ENCODE data around the gene RHOT2.

Gene RHOT2

GRCh38 chr16:670485-671352, 2.8 kb downstream of the RHOT2 start:
- no peak overlapping the region for H3K4me3 ChIP-seq (ENCODE audit: insufficient read depth, low read depth, low read length)
- 94 to 96% methylated on average over 52 of the region's 52 CpGs for WGBS, 2 experiments
- H3K27ac ChIP-seq (ENCODE audit: insufficient read depth, low read depth, low read length, poor library complexity, severe bottlenecking): no peak overlapping the region
- peaks cover 13% of the 10 kb centered on the region for H3K4me1 ChIP-seq (ENCODE audit: control insufficient read depth, insufficient read depth, low read length)
- no peaks in the 10 kb centered on the region for H3K9me3 ChIP-seq (ENCODE audit: control insufficient read depth, low read length)
- H3K27me3 ChIP-seq (ENCODE audit: control insufficient read depth, insufficient read depth, low read length, poor library complexity, severe bottlenecking): peaks cover 7% of the 10 kb centered on the region
- peaks cover 34% of the 10 kb centered on the region for H3K36me3 ChIP-seq (ENCODE audit: control insufficient read depth, insufficient read depth, low read length)

- 96% methylated on average over 40 of the region's 40 CpGs for WGBS, 2 experiments
- Histone ChIP-seq H3K36me3 (ENCODE audit: control insufficient read depth, insufficient read depth, low read length) (peaks cover 34% of the 10 kb centered on the region), H3K9me3 (ENCODE audit: control insufficient read depth, low read length) (no peaks in the 10 kb centered on the region), H3K4me1 (ENCODE audit: control insufficient read depth, insufficient read depth, low read length) (peaks cover 13% of the 10 kb centered on the region), H3K4me3 (ENCODE audit: insufficient read depth, low read depth, low read length) (no peak overlapping the region), H3K27me3 (ENCODE audit: control insufficient read depth, insufficient read depth, low read length, poor library complexity, severe bottlenecking) (peaks cover 12% of the 10 kb centered on the region), H3K27ac (ENCODE audit: insufficient read depth, low read depth, low read length, poor library complexity, severe bottlenecking) (no peak overlapping the region)
Measured at GRCh38 chr16:671353-672131, 3.6 kb downstream of the RHOT2 start.

GRCh38 chr16:672371-672770, 4.4 kb downstream of the RHOT2 start:
- Histone ChIP-seq H3K27me3 (ENCODE audit: control insufficient read depth, insufficient read depth, low read length, poor library complexity, severe bottlenecking) (peaks cover 12% of the 10 kb centered on the region), H3K4me1 (ENCODE audit: control insufficient read depth, insufficient read depth, low read length) (peaks cover 13% of the 10 kb centered on the region), H3K27ac (ENCODE audit: insufficient read depth, low read depth, low read length, poor library complexity, severe bottlenecking) (no peak overlapping the region), H3K9me3 (ENCODE audit: control insufficient read depth, low read length) (no peaks in the 10 kb centered on the region), H3K36me3 (ENCODE audit: control insufficient read depth, insufficient read depth, low read length) (peaks cover 34% of the 10 kb centered on the region), H3K4me3 (ENCODE audit: insufficient read depth, low read depth, low read length) (no peak overlapping the region)
- 96 to 97% methylated on average over 19 of the region's 19 CpGs for WGBS, 2 experiments

- H3K27me3 ChIP-seq (ENCODE audit: control insufficient read depth, insufficient read depth, low read length, poor library complexity, severe bottlenecking): peaks cover 12% of the 10 kb centered on the region
- H3K9me3 ChIP-seq (ENCODE audit: control insufficient read depth, low read length): no peaks in the 10 kb centered on the region
- 94 to 96% methylated on average over 21 of the region's 21 CpGs for WGBS, 2 experiments
- peaks cover 34% of the 10 kb centered on the region for H3K36me3 ChIP-seq (ENCODE audit: control insufficient read depth, insufficient read depth, low read length)
- H3K4me3 ChIP-seq (ENCODE audit: insufficient read depth, low read depth, low read length): no peak overlapping the region
- no peak overlapping the region for H3K27ac ChIP-seq (ENCODE audit: insufficient read depth, low read depth, low read length, poor library complexity, severe bottlenecking)
- peaks cover 13% of the 10 kb centered on the region for H3K4me1 ChIP-seq (ENCODE audit: control insufficient read depth, insufficient read depth, low read length)
Measured at GRCh38 chr16:672851-673250, 4.9 kb downstream of the RHOT2 start.

DNA sequence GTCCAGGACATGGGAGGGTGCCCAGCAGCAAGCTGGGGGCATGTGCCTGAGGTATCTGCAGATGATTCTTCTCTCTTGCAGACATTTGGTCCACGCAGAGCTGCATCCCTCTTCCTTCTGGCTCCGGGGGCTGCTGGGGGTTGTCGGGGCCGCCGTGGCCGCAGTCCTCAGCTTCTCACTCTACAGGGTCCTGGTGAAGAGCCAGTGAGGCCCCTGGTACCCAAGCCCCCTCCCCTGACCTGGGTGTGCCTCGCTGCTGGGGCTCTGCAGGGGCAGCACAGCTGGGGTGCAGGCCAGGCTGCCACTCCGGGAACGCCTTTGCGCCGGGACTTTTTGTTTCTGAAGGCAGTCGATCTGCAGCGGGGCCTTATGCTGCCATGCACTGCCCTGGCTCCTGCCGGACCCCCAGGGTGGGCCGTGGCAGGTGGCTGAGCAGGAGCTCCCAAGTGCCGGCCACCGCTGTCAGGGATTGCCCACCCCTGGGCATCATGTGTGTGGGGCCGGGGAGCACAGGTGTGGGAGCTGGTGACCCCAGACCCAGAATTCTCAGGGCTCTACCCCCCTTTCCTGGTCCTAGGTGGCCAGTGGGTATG, 5.6 kb downstream of the RHOT2 start:
- 95% methylated on average over 18 of the region's 18 CpGs for WGBS, 2 experiments
- Histone ChIP-seq H3K36me3 (ENCODE audit: control insufficient read depth, insufficient read depth, low read length) (peaks cover 34% of the 10 kb centered on the region), H3K27me3 (ENCODE audit: control insufficient read depth, insufficient read depth, low read length, poor library complexity, severe bottlenecking) (peaks cover 12% of the 10 kb centered on the region), H3K27ac (ENCODE audit: insufficient read depth, low read depth, low read length, poor library complexity, severe bottlenecking) (no peak overlapping the region), H3K4me1 (ENCODE audit: control insufficient read depth, insufficient read depth, low read length) (peaks cover 13% of the 10 kb centered on the region), H3K9me3 (ENCODE audit: control insufficient read depth, low read length) (no peaks in the 10 kb centered on the region), H3K4me3 (ENCODE audit: insufficient read depth, low read depth, low read length) (no peak overlapping the region)

DNA sequence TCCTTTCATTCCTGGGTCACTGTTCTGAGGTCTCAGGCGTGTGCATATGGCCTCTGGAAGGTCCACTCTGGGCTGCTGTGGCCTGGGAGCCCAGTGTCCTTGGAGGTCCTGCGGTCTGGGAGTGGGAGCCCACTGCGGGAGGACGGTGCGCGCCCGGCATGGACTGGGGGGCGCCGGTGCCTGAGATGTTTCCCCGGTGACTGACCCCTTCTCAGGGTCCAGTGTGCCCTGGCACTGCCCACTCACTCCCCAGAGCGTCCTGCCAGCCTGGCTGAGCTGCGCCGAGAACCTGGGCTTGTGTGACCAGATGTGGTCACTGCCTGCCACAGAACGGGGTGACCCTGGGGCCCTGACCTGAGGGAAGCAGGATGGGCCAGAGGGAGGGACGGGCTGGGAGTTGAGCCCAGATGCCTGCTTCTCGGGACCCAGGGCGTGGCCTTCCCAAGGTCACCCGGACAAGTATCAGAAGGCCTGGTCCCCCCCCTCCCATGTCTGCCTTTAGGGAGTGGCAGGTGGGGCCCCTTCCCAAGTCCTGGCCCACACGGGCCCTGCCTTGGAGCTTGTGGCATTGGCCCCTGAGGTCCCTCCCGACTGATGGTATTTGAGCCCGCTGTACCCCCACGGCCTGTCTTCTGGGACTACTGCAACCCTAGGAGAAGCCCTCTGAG, 6.4 kb downstream of the RHOT2 start:
- Histone ChIP-seq H3K9me3 (ENCODE audit: control insufficient read depth, low read length) (no peaks in the 10 kb centered on the region), H3K27ac (ENCODE audit: insufficient read depth, low read depth, low read length, poor library complexity, severe bottlenecking) (no peak overlapping the region), H3K4me3 (ENCODE audit: insufficient read depth, low read depth, low read length) (no peak overlapping the region), H3K27me3 (ENCODE audit: control insufficient read depth, insufficient read depth, low read length, poor library complexity, severe bottlenecking) (peaks cover 12% of the 10 kb centered on the region), H3K36me3 (ENCODE audit: control insufficient read depth, insufficient read depth, low read length) (peaks cover 34% of the 10 kb centered on the region), H3K4me1 (ENCODE audit: control insufficient read depth, insufficient read depth, low read length) (peaks cover 8% of the 10 kb centered on the region)
- 90 to 92% methylated on average over 22 of the region's 22 CpGs for WGBS, 2 experiments

GRCh38 chr16:674968-675883, 7.3 kb downstream of the RHOT2 start, which contains the start of gene RHBDL1:
Gene RHBDL1 (plus strand): TSS chr16:675671. CDS start chr16:675791, 120 bp downstream.
- no peaks in the 10 kb centered on the region for H3K9me3 ChIP-seq (ENCODE audit: control insufficient read depth, low read length)
- 5% methylated on average over 73 of the region's 73 CpGs for whole genome bisulfite sequencing, 2 experiments

GRCh38 chr16:675884-676564, 8.1 kb downstream of the RHOT2 start:
- peaks cover 12% of the 10 kb centered on the region for H3K27me3 ChIP-seq (ENCODE audit: control insufficient read depth, insufficient read depth, low read length, poor library complexity, severe bottlenecking)
- H3K36me3 ChIP-seq (ENCODE audit: control insufficient read depth, insufficient read depth, low read length): peaks cover 18% of the 10 kb centered on the region
- H3K9me3 ChIP-seq (ENCODE audit: control insufficient read depth, low read length): no peaks in the 10 kb centered on the region
- H3K4me1 ChIP-seq (ENCODE audit: control insufficient read depth, insufficient read depth, low read length): peaks cover 9% of the 10 kb centered on the region
- H3K27ac ChIP-seq (ENCODE audit: insufficient read depth, low read depth, low read length, poor library complexity, severe bottlenecking): no peak overlapping the region
- peak overlapping the region; percentile 26 for H3K4me3 ChIP-seq (ENCODE audit: insufficient read depth, low read depth, low read length)
- 64 to 67% methylated on average over 24 to 25 of the region's 25 CpGs for WGBS, 2 experiments

More at GRCh38 chr16:674968-675883, 7.3 kb downstream of the RHOT2 start, which contains the start of gene RHBDL1:
- Histone ChIP-seq H3K4me3 (ENCODE audit: insufficient read depth, low read depth, low read length) (peak within 1 kb of the TSS; percentile 26), H3K36me3 (ENCODE audit: control insufficient read depth, insufficient read depth, low read length) (peaks cover 26% of the 10 kb centered on the region), H3K27ac (ENCODE audit: insufficient read depth, low read depth, low read length, poor library complexity, severe bottlenecking) (no peak within 1 kb of the TSS), H3K27me3 (ENCODE audit: control insufficient read depth, insufficient read depth, low read length, poor library complexity, severe bottlenecking) (peaks cover 12% of the 10 kb centered on the region), H3K4me1 (ENCODE audit: control insufficient read depth, insufficient read depth, low read length) (peaks cover 8% of the 10 kb centered on the region)

- Histone ChIP-seq H3K4me3 (ENCODE audit: insufficient read depth, low read depth, low read length) (no peak overlapping the region), H3K27ac (ENCODE audit: insufficient read depth, low read depth, low read length, poor library complexity, severe bottlenecking) (no peak overlapping the region), H3K4me1 (ENCODE audit: control insufficient read depth, insufficient read depth, low read length) (peaks cover 14% of the 10 kb centered on the region), H3K36me3 (ENCODE audit: control insufficient read depth, insufficient read depth, low read length) (peaks cover 15% of the 10 kb centered on the region), H3K27me3 (ENCODE audit: control insufficient read depth, insufficient read depth, low read length, poor library complexity, severe bottlenecking) (peaks cover 12% of the 10 kb centered on the region), H3K9me3 (ENCODE audit: control insufficient read depth, low read length) (no peaks in the 10 kb centered on the region)
- WGBS, 2 experiments: 95 to 96% methylated on average over 21 of the region's 21 CpGs
Measured at GRCh38 chr16:676565-676902, 8.6 kb downstream of the RHOT2 start.
